Neuronal stem cell (in vitro differentiated cells): ENCODE results near the gene GPR162.
A peak's percentile ranks its signal among the peaks of the same experiment; 100 is the strongest.

Experiments
- DNase-seq: peaks from one replicate; pipeline ENCODE4 v3.0.0-alpha.2; 2013; ENCODE audit warnings: low spot score
- H2AFZ ChIP-seq: one replicate; pipeline ENCODE4 v1.6.1; 2013; ENCODE audit warnings: mild to moderate bottlenecking, low read length, inconsistent platforms
- H2AK5ac ChIP-seq: 2 replicates; pipeline ENCODE4 v1.6.1; 2013; ENCODE audit warnings: low read depth, mild to moderate bottlenecking, inconsistent platforms, low read length, moderate library complexity, mixed read lengths
- H2BK120ac ChIP-seq: 2 replicates; pipeline ENCODE4 v1.6.1; 2013; ENCODE audit warnings: low read depth, mild to moderate bottlenecking, inconsistent platforms, low read length, moderate library complexity, mixed read lengths
- H2BK12ac ChIP-seq: one replicate; pipeline ENCODE4 v1.6.1; 2013; ENCODE audit warnings: low read length, inconsistent platforms
- H2BK15ac ChIP-seq: 2 replicates; pipeline ENCODE4 v1.6.1; 2013; ENCODE audit warnings: mild to moderate bottlenecking, low read length, inconsistent platforms, mixed read lengths
- H2BK5ac ChIP-seq: one replicate; pipeline ENCODE4 v1.6.1; 2013; ENCODE audit warnings: inconsistent platforms, mild to moderate bottlenecking, low read length, moderate library complexity
- H3K14ac ChIP-seq: one replicate; pipeline ENCODE4 v1.6.1; 2013; ENCODE audit warnings: low read length, inconsistent platforms
- H3K18ac ChIP-seq: 2 replicates; pipeline ENCODE4 v1.6.1; 2013; ENCODE audit warnings: low read length, inconsistent platforms
- H3K23ac ChIP-seq: 2 replicates; pipeline ENCODE4 v1.6.1; 2013; ENCODE audit warnings: low read depth, mild to moderate bottlenecking, mixed read lengths, low read length, inconsistent platforms; ENCODE audit not compliant: poor library complexity
- H3K27ac ChIP-seq: replicated peaks from 3 replicates; pipeline ENCODE4 v1.5.1; 2013; ENCODE audit warnings: low read length, inconsistent platforms
- H3K27me3 ChIP-seq, 3 experiments: 2 replicates each; pipeline ENCODE4 v1.6.1; 2013; ENCODE audit warnings: low read length in 3 of 3, mild to moderate bottlenecking in 2 of 3, inconsistent platforms in 1 of 3, low read depth in 1 of 3, mixed read lengths in 1 of 3, moderate library complexity in 1 of 3; ENCODE audit not compliant: control insufficient read depth in 3 of 3, insufficient read depth in 3 of 3
- H3K36me3 ChIP-seq, 2 donors: replicated peaks in 1 of 2; 2 replicates each; pipeline ENCODE4 v1.6.1; 2013; ENCODE audit warnings: low read length in 2 of 2; ENCODE audit not compliant: control insufficient read depth in 2 of 2, insufficient read depth in 2 of 2
- H3K4ac ChIP-seq: 2 replicates; pipeline ENCODE4 v1.6.1; 2013; ENCODE audit warnings: inconsistent platforms, mild to moderate bottlenecking, low read length, moderate library complexity
- H3K4me1 ChIP-seq, 2 donors: 1 replicate in 1 of 2; 2 replicates in 1 of 2; pipeline ENCODE4 v1.6.1; 2013; ENCODE audit warnings: low read length in 2 of 2, low read depth in 1 of 2; ENCODE audit not compliant: control insufficient read depth in 2 of 2, insufficient read depth in 1 of 2
- H3K4me2 ChIP-seq: one replicate; pipeline ENCODE4 v1.6.1; 2013; ENCODE audit warnings: mild to moderate bottlenecking, low read length, inconsistent platforms; ENCODE audit not compliant: insufficient read depth, poor library complexity, severe bottlenecking
- H3K4me3 ChIP-seq, 2 donors: 2 replicates each; pipeline ENCODE4 v1.5.1; 2013; ENCODE audit warnings: low read length in 2 of 2, mild to moderate bottlenecking in 2 of 2, inconsistent platforms in 1 of 2, moderate library complexity in 1 of 2
- H3K79me1 ChIP-seq: one replicate; pipeline ENCODE4 v1.6.1; 2013; ENCODE audit warnings: low read depth, mild to moderate bottlenecking, inconsistent platforms, low read length, moderate library complexity
- H3K9ac ChIP-seq: one replicate; pipeline ENCODE4 v1.6.1; 2013; ENCODE audit warnings: mild to moderate bottlenecking, low read depth, low read length, inconsistent platforms; ENCODE audit not compliant: poor library complexity
- H3K9me3 ChIP-seq, 2 donors: replicated peaks in 1 of 2; 2 replicates each; pipeline versions ENCODE3 to v1.6.1; 2013; ENCODE audit warnings: low read length in 2 of 2, mild to moderate bottlenecking in 2 of 2, inconsistent platforms in 1 of 2, low read depth in 1 of 2, mixed read lengths in 1 of 2, moderate library complexity in 1 of 2; ENCODE audit not compliant: control insufficient read depth in 2 of 2, insufficient read depth in 1 of 2
- H4K8ac ChIP-seq: one replicate; pipeline ENCODE4 v1.6.1; 2013; ENCODE audit warnings: low read depth, mild to moderate bottlenecking, inconsistent platforms, low read length, moderate library complexity
- H4K91ac ChIP-seq: one replicate; pipeline ENCODE4 v1.6.1; 2013; ENCODE audit warnings: low read length, low read depth, mild to moderate bottlenecking, inconsistent platforms; ENCODE audit not compliant: poor library complexity
- WGBS, 2 donors: extraction: QIAGEN DNeasy Blood & Tissue Kit; methylation state at CpG; one replicate each; pipeline ENCODE4 v1.1.7; 2013; ENCODE audit warnings: missing lambda C conversion rate in 2 of 2, mixed read lengths in 1 of 2; ENCODE audit not compliant: insufficient read length in 2 of 2, insufficient replicate concordance in 1 of 2; ENCODE audit errors: extremely low coverage in 2 of 2; 5-methylcytosine and 5-hydroxymethylcytosine counted together

The GPR162 gene

DNA sequence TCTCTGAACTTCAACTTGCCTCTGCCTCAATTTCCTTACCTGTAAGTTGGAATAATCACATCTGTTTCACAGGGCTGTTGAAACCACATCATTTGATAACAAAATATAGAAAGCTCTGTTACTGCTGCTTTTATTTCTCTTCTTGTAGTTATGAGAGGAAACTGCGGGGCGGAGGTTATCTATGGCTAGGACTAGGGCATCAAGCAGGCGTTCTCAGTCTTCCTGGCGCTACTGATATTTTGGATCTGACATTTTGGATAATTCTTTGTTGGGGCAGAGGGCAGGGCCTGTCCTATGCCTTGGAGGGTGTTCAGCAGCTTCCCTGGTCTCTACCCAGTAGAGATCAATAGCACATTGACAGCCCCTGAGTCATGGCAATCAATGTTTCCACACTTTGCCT is 10.5 kb downstream of the GPR162 start:
- H4K8ac ChIP-seq, result no peak overlapping the region
- no peak overlapping the region for H3K14ac ChIP-seq
- H3K27ac ChIP-seq, result no peak overlapping the region
- no peak overlapping the region for H3K9ac ChIP-seq
- no peak overlapping the region for H2BK15ac ChIP-seq
- no peak overlapping the region for H2AFZ ChIP-seq
- H4K91ac ChIP-seq, result no peak overlapping the region
- no peak overlapping the region for H2BK120ac ChIP-seq
- peaks cover 49 to 70% of the 10 kb centered on the region in 2 donors for H3K36me3 ChIP-seq
- H3K79me1 ChIP-seq, result peaks cover 27% of the 10 kb centered on the region
- WGBS, 2 donors, result no CpG with 5 or more reads among the region's 4 CpGs
- DNase-seq, result no peak
- H3K4me3 ChIP-seq, result no peak overlapping the region
- H3K4ac ChIP-seq, result no peak overlapping the region
- H2BK5ac ChIP-seq, result no peak overlapping the region
- H3K23ac ChIP-seq, result no peak overlapping the region
- no peak overlapping the region for H2AK5ac ChIP-seq
- H3K4me2 ChIP-seq, result no peak overlapping the region
- H3K27me3 ChIP-seq, result no peaks in the 10 kb centered on the region
- no peak overlapping the region for H2BK12ac ChIP-seq
- H3K4me1 ChIP-seq, result peaks cover 8 to 10% of the 10 kb centered on the region in 2 donors
- no peaks in the 10 kb centered on the region for H3K9me3 ChIP-seq
- H3K18ac ChIP-seq, result no peak overlapping the region

DNA sequence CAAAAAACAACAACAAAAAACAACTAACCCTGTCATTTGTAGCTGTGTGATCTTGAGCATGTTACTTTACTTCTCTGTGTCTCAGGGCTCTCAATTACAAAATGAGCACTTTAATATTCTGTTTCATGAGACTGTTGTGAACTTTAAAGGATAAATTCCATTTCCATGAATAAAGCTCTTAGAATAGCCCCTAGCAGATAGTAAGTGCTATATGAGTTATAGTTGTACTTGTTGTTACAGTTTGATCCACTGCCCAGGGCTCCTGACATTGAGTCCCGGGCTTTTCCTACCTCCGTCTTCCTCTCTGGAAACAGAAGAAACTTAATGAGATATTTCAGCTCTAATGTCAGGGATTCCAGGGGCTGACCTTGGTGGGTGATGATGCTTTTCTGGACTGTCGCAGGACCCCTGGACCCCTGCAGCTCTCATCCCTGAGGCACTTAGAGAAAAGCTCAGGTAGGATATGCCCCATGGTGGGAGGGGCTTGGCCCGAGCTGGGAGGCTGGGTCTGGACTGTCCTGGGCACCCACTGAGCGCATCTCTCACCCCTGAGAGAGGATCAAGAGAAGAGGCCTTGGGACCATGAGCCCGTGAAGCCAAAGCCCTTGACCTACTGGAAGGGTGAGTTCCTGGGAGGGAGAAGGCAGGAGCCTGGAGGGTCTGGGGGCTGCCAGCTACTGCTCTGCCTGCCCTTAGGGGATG is 11.7 kb downstream of the GPR162 start:
- Histone ChIP-seq H4K8ac (no peak overlapping the region), H3K79me1 (peaks cover 26% of the 10 kb centered on the region), H2BK5ac (no peak overlapping the region), H3K27ac (no peak overlapping the region), H3K18ac (no peak overlapping the region), H3K36me3 (peaks cover 60 to 83% of the 10 kb centered on the region in 2 donors), H2BK15ac (no peak overlapping the region), H2AFZ (no peak overlapping the region), H3K23ac (peak overlapping the region; percentile 32), H3K9me3 (no peaks in the 10 kb centered on the region), H3K4me2 (no peak overlapping the region), H3K4ac (no peak overlapping the region), H3K14ac (no peak overlapping the region), H3K27me3 (no peaks in the 10 kb centered on the region), H2AK5ac (no peak overlapping the region), H3K4me1 (peaks cover 6 to 7% of the 10 kb centered on the region in 2 donors), H3K4me3 (no peak overlapping the region), H2BK12ac (no peak overlapping the region), H4K91ac (no peak overlapping the region), H3K9ac (peak overlapping the region; percentile 55), H2BK120ac (no peak overlapping the region)
- DNase-seq, result no peak
- no CpG with 5 or more reads among the region's 6 CpGs for WGBS, 2 donors

DNA sequence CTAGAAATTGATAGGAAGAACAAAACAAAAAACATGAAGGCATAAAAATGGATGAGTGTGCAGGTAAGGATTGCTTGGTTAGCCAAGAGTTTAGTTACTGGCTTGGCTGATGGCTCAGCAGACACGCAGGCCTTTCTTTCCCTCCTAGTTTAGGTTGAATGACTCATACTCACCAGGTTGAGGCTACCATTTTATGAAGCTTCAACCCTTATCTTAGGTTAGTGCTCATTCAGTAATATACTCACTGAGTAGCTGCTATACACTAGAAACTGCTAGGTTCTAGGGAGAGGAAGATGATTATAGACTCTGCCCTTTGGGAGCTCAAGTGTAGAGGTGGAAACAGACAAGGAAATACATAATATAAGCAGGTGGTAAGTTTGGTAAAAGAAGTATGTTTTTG is 12.6 kb downstream of the GPR162 start:
- Histone ChIP-seq H4K91ac (no peak overlapping the region), H3K4me1 (peaks cover 6 to 7% of the 10 kb centered on the region in 2 donors), H3K9ac (no peak overlapping the region), H3K27me3 (no peaks in the 10 kb centered on the region), H3K79me1 (peaks cover 20% of the 10 kb centered on the region), H3K36me3 (peaks cover 69 to 92% of the 10 kb centered on the region in 2 donors), H3K4me3 (no peak overlapping the region), H3K9me3 (no peaks in the 10 kb centered on the region), H2BK15ac (no peak overlapping the region), H2AK5ac (no peak overlapping the region), H2AFZ (no peak overlapping the region), H2BK120ac (no peak overlapping the region), H3K14ac (no peak overlapping the region), H3K4me2 (no peak overlapping the region), H3K4ac (no peak overlapping the region), H2BK5ac (no peak overlapping the region), H3K23ac (no peak overlapping the region), H4K8ac (no peak overlapping the region), H2BK12ac (no peak overlapping the region), H3K18ac (no peak overlapping the region), H3K27ac (no peak overlapping the region)
- no peak for DNase-seq
- WGBS, 2 donors, result no CpG with 5 or more reads among the region's 1 CpG

DNA sequence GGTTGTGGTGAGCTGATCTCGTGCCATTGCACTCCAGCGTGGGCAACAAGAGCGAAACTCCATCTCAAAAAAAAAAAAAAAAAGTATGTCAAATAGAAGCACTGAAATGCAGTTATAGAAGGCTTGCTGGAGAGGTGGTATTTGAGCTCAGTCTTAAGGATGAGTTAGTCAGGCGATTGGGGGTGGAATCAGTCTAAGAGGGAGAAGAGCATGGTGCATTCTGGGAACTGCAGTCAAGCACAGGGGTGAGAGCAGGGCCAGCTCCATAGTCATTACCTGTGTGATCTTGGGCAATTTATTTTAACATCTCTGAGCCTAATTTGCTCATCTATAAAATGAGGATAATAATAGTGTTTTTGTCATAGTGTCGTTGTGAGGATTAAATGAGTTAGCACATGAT is 13.3 kb downstream of the GPR162 start:
- Histone ChIP-seq H3K4me1 (peaks cover 2 to 9% of the 10 kb centered on the region in 2 donors), H4K8ac (no peak overlapping the region), H3K18ac (no peak overlapping the region), H3K9ac (no peak overlapping the region), H4K91ac (no peak overlapping the region), H3K23ac (no peak overlapping the region), H3K27me3 (no peaks in the 10 kb centered on the region), H2BK5ac (no peak overlapping the region), H2BK15ac (no peak overlapping the region), H2BK120ac (no peak overlapping the region), H3K79me1 (peaks cover 17% of the 10 kb centered on the region), H3K36me3 (peaks cover 73 to 95% of the 10 kb centered on the region in 2 donors), H2AK5ac (no peak overlapping the region), H3K27ac (no peak overlapping the region), H3K9me3 (no peaks in the 10 kb centered on the region), H3K4me3 (no peak overlapping the region), H3K4ac (no peak overlapping the region), H2AFZ (no peak overlapping the region), H2BK12ac (no peak overlapping the region), H3K4me2 (no peak overlapping the region), H3K14ac (no peak overlapping the region)
- DNase-seq, result no peak
- WGBS, 2 donors, result no CpG with 5 or more reads among the region's 5 CpGs
